NCI-H2227 (cell line): ENCODE data around the gene CHRM4.

Experiments
- DNase-seq: peaks from one replicate; lab custom pipeline; 2025; ENCODE audit not compliant: unreplicated experiment; lab: John Stamatoyannopoulos, UW

CHRM4 gene

DNA sequence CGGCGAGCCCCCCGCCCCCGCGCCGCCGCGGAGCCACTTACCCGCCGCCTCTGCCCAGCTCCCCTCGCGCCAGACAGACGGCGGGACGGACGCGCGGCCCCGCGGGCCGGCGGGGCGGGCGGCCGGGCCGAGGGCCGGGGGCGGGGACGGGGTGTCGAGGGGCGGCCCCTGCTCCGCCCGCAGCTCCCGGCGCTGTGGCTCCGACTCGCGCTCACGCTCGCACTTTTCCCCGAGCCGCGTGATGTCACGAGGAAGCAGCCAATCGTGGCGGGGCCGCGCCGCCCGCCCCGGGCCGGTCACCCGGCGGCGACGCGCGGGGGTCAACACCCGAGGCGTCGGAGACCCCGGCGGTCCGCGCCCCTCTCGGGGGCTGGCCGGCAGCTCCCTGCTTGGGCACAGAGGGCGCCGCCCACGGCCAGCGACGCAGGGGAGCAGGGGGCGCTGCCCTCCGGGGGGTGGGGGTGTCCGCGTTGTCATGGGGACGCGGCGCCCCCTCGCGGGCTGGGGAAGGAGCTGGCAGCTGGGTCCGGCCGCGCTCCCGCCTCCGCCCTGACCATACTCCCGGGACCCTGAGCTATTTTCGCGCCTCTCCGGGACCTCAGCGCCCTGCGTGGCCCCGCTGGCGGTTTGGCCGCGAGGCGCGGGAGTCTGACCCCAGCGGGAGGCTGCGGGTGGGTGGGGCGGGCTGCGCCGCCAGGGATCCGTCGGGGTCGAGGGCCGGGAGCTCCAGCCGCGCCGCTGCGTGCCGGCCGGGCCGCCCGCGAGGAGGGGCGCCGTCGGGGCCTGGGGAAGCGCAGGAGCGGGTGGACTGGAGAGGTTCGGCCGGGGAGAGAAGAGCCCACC lies at the start of gene CHRM4:
CHRM4 (minus strand) TSS at position 199 of the 843 bp plus-strand sequence. CDS start 5,219 bp downstream, outside the sequence.
- DNase-seq, result peak; percentile 93

DNA sequence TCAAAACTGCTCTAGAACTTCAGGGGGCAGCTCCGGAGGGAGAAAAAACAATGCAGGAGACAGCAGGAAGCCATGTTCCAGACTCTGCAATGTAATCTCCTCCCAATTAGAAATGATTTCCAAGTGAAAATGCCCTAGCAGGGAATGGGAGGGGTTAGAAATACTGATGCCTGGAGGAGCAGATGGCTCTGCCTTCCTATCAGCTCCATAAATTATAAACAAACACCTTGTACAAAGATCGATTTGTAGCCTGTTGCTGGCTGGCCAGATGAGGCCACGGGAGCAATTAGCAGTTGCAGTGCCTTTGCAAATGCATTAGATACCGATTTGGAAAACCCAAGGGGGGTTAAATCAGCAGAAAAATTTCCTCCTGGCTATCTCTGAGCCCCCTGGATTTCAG lies 46.6 kb upstream of the CHRM4 start:
- peak; percentile 20 for DNase-seq

DNA sequence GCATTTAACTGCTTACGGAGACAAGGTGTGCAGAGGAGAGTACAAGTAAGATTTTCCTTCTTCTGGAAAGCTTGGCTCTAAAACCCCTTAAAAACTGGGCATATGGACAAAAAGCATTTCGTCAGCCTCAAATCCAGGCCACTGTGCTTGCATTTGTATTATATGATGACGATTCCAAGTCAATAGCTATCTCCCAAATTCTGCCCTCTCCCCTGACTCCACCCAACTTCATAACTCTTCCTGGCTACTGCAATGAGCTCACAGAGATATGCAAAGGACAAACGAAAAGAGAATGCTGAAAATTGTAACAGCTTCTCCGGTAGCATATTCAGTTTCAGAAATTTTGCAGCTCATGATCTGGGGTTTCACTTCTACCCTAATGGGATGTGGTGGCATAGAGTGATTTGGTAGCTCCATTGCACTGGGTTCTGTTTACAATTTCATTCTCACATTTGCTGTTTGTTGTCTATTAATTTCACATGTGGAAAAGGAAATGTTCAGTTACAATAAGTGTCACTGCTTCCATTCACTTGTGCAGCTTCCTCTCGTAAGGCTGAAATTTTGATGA lies 45.6 kb upstream of the CHRM4 start:
- DNase-seq, result no peak

DNA sequence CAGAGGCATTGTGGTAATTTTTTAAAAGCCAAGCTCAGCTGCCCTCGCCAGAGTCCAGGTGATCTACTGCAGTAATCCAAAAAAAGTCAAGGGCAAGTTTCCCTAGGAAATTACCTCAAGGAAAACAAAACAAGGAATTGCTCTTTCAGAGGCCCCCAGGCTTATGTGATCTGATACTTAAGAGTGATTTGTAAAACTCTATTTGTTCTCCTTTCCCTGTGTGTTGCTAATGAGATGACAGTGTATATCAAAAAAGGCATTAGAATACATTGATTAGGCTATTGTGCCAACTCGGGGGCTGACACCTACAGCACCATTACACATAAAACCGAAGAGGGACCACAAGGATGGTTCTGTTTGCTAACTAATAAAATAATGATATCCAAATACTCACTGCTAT lies 44.5 kb upstream of the CHRM4 start:
- no peak for DNase-seq

DNA sequence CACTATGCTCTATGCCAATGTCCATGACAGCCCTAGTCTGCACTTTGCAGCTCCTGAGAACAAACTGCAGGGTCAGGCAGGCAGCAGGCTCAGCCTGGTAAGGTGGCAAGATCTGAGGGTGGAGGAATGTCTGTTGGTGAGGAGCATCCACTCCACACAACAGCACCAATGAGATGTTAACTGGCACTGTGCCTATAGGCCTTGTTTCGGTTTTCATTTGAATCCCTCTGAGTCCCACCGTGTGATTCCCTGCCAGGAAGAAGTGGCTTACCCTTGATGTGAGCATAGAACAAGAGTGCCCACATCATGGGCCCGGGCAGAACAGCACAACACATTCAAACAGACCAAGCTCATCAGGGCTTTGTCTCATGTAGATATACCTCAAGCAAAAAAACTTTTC lies 44.1 kb upstream of the CHRM4 start:
- DNase-seq, result no peak

DNA sequence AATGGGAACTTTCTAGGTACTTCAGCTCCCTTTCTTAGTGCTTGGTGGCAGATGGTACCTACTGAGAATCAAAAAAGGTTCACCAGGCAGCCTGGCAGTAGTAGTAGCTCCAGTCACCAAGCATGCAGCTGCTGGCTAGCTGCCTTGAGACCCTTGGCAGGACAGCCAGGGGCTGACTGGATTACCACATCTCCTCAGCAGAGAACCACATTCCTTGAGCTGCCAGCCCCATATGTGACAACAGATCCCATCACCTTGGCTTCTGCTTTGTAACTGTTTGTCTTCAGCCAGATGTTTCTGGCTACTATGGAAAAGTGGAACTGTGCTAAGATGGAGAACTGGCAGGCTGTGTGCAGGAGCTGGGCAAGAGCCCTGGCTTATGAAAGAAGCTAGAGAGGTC lies 39.6 kb upstream of the CHRM4 start:
- no peak for DNase-seq

DNA sequence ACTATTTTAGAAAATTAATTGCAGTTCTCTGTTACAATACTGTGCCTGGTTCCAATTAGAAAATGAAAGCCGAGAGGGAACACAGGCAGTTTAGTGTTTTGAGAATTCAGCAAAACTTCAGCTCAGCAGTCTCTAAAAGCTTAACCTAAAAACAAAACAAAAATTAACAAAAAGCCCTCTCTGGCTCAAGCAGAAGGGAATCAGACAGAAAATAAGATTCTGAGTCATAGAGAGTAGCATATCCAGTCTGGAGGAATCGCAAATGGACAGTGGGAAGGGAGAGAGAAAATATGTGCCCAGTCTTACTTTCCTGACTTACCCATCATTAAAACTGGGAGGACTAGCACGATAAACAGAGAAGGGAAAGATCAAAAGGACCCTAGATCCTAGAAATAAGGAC lies 38.1 kb upstream of the CHRM4 start:
- no peak for DNase-seq

DNA sequence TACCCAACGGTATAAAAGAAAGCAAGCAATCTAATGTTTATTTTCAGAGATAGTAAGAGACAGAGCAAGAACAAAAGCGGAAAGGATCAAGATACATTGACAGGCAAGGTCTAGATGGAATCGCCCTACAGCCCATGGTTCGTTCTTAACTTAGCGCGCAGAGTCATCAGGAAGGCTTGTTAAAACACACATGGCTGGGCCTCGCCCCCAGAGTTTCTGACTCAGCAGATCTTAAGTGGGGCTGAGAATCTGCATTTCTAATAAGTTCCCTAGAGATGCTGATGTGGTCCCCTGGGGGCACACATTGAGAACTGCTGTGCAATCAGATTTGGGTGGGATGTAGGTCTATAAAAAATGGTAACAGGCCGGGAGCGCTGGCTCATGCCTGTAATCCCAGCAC lies 35.8 kb upstream of the CHRM4 start:
- no peak for DNase-seq

DNA sequence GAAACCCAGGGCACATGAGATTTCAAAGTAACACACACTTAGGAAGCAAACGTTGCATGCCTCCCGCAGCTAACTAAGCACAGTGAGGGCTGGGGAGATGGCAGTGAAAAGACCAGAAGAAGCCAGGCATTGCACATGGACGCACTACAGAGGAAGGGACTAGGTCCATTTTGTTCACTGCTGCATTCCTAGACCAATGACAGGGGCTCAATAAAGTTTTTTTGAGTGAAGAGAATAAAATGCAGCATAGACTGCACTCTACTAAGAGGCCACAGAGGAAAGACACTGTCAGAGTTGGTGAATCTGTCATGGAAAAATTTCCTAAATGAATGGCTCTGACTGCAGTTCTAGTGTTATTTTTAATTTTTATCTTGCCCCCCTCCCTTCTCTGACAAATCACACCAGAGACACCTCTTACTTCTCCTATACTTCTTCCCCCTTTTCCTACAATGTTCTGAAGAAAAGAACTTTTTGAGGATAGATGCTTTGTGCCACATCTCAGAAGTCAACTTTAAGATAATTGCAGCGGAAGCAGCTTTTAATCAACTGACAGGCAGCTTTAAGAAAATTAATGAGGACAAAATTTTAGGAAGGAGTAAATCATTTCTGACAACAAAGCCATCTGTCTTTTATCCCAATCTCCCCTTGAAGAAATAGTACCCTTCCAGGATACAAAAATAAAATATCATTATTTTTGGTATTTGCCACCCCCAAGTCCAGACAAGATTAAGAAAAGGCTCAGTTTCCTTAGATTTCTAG lies 34.8 kb upstream of the CHRM4 start:
- DNase-seq, result no peak

DNA sequence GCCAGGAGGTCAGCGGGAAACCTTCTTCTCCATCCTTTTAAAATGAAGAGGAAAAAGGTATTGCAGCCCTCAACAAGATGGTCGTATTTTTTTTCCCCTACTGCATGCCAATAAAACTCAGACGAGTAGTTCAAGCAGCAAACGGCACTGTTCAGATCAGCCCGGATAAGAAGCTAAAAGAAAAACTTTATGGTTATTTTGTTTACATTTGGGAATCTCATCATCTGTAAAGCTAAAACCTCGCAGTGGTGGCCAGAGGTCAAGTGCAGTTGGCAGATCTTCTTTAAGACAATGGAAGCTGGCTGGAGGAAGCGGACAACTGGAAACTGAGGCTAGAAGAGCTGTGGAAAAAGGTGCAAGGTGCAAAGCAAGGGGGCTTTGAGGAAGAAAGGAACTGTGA lies 31.0 kb upstream of the CHRM4 start:
- DNase-seq, result no peak

DNA sequence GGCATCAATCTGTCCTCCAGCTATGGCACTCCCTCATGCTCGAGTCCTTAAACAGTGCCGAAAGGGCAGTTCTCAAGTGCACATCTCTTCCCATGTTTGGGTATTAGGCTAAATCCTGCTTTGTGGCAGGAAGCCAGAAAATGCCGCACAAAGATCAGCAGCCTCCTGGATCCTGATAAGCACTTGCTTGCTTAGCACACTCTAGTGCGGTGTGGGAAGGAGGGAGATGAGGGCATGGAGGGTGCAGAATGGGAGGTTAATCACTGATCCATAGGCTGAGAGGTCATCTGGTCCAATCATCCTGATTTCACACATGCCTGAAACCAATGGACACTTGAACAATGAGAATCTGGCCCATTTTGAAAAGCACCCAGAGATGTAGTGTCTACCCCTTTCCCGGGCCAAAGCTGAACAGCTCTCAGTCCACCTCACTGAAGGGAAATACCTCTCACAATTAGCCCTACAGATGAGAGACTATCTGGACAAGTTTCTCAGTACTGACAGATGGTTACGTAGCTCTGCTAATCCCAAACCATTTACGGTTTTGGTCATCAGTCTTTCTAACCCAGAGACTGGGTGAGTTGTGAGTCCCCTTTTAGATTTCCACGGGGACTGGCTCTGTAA lies 29.8 kb upstream of the CHRM4 start:
- DNase-seq, result no peak

DNA sequence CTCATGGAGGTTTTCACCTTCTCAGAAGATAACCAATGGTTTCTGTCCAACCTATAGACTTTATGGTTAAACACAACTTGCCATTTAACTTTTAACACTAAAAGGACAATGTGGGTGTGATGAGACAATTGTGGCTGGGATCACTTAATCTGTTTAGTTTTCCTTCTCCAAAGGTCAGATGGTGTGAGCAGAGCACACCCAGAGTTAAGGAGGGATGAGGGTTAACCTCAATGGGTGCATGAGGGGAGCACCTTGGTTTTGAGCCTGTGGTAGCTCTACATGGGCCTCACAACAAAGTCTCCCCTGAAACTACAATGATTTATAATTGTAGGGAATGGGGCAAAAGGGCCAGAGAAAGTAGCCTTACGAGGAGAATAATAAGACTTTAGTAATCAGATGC lies 28.9 kb upstream of the CHRM4 start:
- DNase-seq, result no peak

DNA sequence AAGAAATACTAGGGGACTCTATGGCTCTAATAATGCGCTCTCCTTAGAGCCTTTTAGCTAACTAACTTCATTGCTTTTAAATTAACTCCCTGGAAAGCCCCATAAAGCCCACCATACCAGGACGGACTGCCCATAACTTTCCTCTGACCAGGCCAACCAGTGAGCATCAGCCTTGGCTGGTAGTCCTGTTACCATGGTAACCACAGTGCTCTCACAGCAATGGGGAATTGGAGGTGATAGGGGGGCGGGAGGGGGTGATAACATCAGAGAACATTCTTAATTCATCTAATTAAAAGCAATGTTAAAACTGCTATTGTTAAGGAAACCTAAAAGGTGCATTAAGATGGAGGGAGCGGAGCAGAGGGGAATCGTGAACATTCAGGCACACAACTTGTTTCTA lies 27.2 kb upstream of the CHRM4 start:
- no peak for DNase-seq

DNA sequence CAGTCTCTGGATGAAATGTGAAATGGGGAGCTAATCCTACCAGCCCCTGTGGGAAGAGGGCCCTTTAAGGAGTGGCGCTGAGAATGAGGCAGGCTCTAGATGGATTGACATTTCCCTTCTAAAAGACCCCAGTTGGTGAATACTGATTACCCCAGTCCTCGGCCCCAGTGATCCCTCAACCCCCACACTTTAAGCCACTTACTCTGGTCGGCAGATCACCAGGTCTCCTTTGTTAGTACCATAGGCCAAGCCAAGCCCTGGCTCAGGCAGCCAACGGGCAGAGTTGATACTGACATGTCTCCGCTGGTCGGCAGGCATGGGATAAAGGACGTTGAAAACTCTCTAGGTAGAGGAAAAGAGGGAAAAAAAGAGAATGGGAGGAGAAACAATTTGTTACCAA lies 26.1 kb upstream of the CHRM4 start:
- no peak for DNase-seq

DNA sequence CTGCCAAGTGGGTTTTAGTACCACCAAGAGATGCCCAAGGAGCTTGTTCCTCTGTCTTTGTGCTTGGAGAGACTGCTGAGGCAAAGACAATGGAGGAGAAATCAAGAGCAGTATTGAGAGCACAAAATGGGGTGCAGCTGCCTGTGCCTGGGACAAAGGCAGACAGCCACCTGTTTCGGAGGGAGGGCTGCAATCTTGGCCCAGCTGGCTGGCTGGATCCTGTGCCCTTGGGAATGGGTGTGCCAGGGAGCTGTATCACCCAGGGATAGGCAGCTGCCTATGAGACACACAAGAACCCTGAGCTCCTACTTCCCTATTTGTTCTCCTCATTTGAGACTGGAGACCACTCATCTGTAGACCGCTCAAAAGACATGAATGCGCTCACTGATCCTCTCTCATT lies 23.3 kb upstream of the CHRM4 start:
- DNase-seq, result no peak

DNA sequence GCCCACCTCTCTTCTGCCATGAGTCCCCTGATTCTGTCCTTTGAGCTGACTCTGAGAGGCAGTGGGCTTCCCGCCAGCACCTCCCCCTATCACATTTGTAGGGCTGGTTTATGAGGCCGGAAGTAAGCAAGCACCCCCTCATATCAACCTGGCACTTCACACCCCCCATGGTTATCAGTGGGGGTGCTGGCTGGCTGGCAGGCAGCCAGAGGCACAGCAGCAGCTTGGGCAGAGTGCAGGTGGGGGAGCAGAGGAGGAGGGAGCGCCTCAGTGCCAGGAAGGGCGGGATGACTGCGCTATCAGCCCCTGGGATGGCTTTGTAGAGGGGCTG lies 22.9 kb upstream of the CHRM4 start:
- peak; percentile 89 for DNase-seq

DNA sequence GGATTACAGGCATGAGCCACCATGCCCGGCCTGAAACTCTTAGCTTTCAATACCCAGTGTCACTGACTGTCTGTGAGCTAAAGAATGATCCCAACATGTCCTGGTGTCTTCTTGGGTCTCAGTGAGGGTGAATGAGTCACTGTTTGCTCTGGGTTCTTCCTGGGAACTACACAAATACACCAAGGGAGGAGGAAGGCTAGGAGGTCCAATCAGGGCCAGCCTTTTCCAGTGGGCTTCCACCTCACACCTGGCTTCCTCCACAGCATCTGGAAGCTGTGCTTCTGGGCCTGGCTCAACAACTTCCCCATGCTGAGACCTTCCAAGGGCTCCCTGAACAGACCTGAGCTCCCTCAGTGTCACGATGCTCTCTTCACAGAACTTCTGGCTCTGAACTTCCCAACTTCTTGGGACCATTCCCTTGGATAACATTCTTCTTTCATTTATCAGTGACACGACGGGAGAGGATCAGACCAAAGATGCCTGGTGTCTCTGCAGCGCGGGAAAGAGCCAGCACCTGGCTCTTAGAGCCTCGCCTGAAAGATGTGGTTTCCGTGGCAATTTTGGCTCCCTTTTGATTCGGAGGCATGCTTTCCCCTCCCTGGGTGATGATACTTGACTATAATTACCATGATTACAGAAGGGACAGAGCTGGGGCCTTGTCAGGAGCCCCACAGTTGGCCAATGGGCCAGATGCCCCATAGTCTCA lies 22.3 kb upstream of the CHRM4 start:
- DNase-seq, result peak; percentile 89

DNA sequence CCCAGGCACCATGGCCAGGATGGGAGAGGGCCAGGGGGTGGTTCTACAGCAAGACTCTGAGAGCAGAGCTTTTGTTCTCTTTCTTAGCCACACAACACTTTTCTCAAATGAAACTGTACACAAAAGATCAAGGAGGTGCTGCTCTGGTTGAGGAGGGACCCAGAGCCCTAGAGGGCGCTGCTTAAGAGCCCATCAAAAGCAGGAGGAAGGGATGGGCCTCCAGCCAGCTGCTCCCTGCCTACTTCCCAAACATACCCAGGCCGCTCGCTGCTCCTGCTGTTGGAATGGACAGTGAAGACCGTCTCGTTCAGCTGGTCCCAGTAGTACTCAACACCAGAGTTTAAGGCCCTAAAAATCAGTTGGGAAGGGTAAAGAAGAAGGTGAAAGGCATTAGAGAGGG lies 18.4 kb upstream of the CHRM4 start:
- DNase-seq, result no peak

DNA sequence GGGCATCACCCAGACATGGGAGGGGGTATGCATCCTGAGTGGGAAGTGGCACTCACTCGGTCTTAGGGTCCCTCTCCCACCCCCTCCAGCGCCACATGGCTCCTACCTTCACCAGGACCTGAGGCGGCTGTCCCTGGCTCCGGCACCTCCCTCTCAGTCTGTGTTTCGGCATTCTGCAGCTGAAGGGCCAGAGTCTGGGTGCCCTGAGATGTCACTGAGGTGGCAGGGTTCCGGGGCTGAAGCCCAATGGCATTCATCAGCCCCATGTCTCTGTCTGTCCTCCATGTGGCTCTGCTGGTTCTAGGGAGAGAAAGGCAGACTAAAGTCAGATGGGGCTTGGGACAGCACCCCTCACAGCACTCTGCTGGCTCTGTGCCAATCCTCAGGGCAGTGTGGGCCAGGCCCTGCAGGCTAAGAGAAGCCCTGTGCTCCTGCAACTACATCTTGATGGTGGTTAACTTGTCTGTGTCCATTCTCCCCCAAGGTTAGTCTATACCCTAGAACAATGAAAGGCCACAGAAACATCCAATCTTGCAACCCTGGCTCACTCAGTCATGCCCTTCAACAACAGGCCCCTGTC lies 16.9 kb upstream of the CHRM4 start:
- DNase-seq, result no peak

DNA sequence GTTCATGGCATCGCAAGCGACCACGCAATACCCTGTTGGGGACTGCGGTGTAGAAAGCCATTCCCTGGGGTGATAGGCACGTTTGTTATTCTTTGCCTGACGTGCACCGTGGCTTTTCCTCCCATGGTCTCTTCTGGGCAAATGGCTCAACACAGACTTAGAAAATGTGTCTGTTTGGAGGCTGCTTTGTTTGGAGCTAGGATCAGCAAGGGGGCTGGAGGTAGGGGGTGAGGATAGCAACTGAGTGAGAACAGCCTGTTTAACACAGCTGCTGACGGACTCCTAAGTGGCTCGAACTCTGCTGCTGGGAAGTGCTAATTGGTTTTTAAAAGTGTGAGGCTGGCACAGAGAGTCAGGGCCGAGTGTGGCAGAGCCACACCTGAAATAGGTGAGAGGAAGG lies 16.1 kb upstream of the CHRM4 start:
- DNase-seq, result no peak

DNA sequence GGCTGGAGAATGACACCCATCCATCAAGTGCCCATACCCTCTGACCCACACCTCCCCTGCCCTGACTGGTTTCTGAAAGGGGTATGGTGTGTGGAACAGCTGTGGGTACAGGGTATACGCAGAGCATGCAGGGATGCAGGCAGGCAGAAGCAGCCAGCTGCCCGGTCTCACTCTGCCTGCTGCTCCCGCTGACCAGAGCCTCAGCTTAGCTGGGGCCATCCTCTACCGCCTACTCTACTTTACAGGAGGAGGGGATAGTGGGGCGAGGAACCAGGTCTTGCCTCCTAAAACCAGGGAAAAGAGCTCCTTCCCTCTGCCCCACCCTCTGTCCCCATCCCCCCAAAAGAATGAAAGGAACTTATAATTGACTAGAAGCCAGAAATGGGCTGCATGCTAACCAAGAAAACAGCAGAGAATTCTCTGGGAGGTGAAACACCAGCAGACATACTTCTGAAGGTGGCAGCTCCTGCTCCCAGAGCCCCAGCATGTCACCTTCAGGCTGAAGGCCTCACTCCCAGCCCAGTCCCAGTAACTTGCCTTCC lies 13.0 kb upstream of the CHRM4 start:
- no peak for DNase-seq
